HG03039 (cell line): ENCODE results near the gene OXT.
"Not testable (repeated sequence)": the region's sequence is repeated elsewhere in the genome, so short reads cannot be mapped to it uniquely, and the experiment has no call there.

Experiments
- ATAC-seq: cut with Tn5 transposase; IDR thresholded peaks from one replicate; pipeline ENCODE4 v1.9.1; 2021; ENCODE audit warnings: mild to moderate bottlenecking, moderate library complexity; ENCODE audit not compliant: unreplicated experiment

Gene OXT

GRCh38 chr20:3047486-3048419, 23.7 kb upstream of the OXT start:
- ATAC-seq = no peak

- ATAC-seq = no peak
These were observed 19.9 kb upstream of the OXT start for GRCh38 chr20:3051385-3052019.

GRCh38 chr20:3059489-3059888, 11.9 kb upstream of the OXT start:
- ATAC-seq = no peak

GRCh38 chr20:3064119-3064518, 7.3 kb upstream of the OXT start:
- ATAC-seq = not testable (repeated sequence)

- no peak for ATAC-seq
These were observed 4.0 kb upstream of the OXT start for GRCh38 chr20:3067139-3068014.

- ATAC-seq = no peak
These were observed 3.3 kb upstream of the OXT start for GRCh38 chr20:3068075-3068474.

GRCh38 chr20:3068986-3069900, 2.2 kb upstream of the OXT start:
- ATAC-seq = no peak

GRCh38 chr20:3070725-3071124, 695 bp upstream of the OXT start:
- ATAC-seq = no peak

GRCh38 chr20:3071266-3071609, 182 bp upstream of the OXT start:
- no peak for ATAC-seq

GRCh38 chr20:3072530-3073250, 1.3 kb downstream of the OXT start:
- ATAC-seq = no peak

GRCh38 chr20:3073251-3073643, 1.8 kb downstream of the OXT start:
- ATAC-seq = not testable (repeated sequence)

GRCh38 chr20:3074812-3075211, 3.4 kb downstream of the OXT start:
- ATAC-seq = no peak

- not testable (repeated sequence) for ATAC-seq
These were observed 3.9 kb downstream of the OXT start for GRCh38 chr20:3075315-3075714.

- ATAC-seq = no peak
These were observed 6.3 kb downstream of the OXT start for GRCh38 chr20:3077618-3078134.

GRCh38 chr20:3080939-3081388, 9.5 kb downstream of the OXT start:
- no peak for ATAC-seq

- ATAC-seq = no peak
These were observed 10.2 kb downstream of the OXT start for GRCh38 chr20:3081641-3082040.

GRCh38 chr20:3082306-3082951, 11.0 kb downstream of the OXT start:
- no peak for ATAC-seq

- no peak for ATAC-seq
These were observed 11.8 kb downstream of the OXT start for GRCh38 chr20:3082955-3083952.
